Head of caudate nucleus (tissue), 42 donors: ENCODE results near the gene OGDH.
"Not testable (repeated sequence)": the region's sequence is repeated elsewhere in the genome, so short reads cannot be mapped to it uniquely, and the experiment has no call there.

Experiments used
- DNase-seq, 42 donors: peaks; one replicate each; pipeline versions ENCODE4 v3.0.0 to v3.0.0-alpha.2; 2020 to 2021; ENCODE audit warnings: mixed read lengths in 7 of 42
- intact Hi-C: fragments of 100-400 bp; cut with DNase I; formaldehyde crosslinking; loops from one replicate; pipeline ENCODE4 v1.15.0; 2022

The OGDH gene

DNA sequence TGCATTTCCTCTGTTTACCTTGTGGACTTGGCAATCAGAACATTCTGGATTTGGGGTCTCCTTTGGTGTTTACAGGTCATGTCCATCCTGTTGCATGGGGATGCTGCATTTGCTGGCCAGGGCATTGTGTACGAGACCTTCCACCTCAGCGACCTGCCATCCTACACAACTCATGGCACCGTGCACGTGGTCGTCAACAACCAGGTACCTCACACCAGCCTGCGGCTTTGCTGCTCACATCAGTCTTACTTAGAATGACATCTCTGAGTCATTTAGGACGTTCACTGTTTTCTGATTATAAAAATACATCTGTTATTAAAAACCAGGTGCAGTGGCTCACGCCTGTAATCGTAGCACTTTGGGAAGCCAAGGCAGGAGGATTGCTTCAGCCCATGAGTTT lies 75.2 kb downstream of the OGDH start:
- intact Hi-C loops = no loop called here
- peak in 4 of 42 donors; percentile 9 to 25 (median 24) for DNase-seq

DNA sequence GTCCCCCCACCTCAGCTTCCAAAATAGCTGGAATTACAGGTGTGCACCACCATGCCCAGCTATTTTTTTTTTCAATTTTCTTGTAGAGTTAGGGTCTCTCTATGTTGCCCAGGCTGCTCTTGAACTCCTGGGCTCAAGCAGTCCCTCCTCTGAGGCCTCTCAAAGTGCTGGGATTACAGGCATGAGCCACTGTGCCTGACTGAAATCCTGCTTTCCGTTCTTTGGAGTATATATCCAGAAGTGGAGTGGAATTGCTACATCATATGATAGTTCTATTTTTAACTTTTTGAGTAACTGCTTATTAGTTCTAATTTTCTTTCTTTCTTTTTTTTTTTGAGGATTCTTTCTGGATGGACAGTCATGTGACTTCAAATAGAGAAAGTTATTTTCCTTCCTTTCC lies 79.3 kb downstream of the OGDH start:
- no peak for DNase-seq
- intact Hi-C loops = no loop called here

DNA sequence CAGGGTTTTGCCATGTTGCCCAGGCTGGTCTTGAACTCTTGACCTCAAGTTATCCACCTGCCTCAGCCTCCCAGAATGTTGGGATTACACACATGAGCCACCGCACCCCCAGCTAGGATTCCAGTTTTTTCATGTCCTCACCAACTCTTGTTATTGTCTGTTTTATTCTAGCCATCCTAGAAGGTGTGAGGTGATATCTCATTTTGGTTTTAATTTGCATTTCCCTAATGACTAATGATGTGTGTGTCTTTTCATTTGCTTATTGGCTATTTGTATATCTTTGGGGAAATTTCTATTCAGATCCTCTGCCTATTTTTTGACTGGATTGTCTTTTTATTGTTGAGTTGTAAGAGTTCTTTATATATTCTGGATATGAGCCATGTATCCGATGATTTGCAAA lies 83.0 kb downstream of the OGDH start:
- DNase-seq = no peak
- intact Hi-C loops = no loop called here

DNA sequence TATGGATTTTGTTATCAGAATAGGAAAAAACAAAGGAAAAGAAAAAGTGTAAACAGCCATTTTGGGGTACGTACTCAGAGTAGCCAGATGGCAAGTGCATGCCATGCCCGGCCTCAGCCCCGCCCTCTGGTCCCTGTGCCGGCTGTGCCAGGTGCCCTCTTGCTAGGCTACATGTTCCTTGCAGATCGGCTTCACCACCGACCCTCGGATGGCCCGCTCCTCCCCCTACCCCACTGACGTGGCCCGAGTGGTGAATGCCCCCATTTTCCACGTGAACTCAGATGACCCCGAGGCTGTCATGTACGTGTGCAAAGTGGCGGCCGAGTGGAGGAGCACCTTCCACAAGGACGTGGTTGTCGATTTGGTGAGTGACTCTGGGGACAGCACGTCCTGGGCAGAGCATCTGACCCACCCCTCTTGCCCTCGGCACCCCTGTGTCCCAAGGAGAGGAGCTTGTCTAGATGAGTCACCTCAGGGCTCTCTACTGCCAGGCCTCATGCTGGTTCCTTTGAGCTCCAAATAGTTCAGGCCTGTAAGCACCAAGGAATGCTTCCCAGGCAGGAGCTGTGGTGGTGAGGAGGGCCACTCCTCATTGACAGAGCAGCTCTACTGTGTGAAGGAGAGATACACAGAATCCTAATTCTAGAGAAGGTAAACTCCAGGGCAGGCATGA lies 87.3 kb downstream of the OGDH start:
- DNase-seq = no peak
- intact Hi-C loops = no loop called here

DNA sequence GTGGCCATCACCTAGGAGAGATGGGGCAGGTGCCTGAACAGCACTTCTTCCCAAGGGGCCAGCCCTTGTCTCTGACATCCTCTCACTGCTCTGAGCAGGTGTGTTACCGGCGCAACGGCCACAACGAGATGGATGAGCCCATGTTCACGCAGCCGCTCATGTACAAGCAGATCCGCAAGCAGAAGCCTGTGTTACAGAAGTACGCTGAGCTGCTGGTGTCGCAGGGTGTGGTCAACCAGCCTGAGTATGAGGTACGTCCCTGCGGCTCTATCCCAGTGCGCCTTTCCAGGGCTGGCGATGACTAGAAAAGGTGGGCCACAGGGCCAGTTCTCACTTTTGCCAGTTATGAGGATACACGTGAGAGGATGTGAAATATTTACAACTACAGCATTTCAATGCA lies 87.9 kb downstream of the OGDH start:
- no peak for DNase-seq
- intact Hi-C loops = no loop called here

DNA sequence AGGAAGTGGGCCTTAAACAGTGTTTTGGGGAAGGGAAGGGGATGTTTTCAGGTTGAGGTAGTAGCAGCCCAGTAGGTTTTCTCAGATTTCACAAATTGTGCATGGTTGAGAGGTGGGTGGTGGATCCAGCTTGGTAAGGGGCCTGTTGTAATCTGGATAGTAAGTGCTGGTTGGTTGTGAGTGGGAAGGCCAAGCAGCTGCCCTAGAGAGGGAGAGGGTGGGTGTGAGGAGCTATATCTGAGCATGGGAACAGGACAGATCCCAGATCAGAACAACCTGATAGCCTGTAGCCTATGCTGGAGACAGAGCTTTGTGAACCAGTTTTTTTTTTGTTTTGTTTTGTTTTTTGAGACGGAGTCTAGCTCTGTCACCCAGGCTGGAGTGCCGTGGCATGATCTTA lies 88.3 kb downstream of the OGDH start:
- intact Hi-C loops = no loop called here
- DNase-seq = no peak

DNA sequence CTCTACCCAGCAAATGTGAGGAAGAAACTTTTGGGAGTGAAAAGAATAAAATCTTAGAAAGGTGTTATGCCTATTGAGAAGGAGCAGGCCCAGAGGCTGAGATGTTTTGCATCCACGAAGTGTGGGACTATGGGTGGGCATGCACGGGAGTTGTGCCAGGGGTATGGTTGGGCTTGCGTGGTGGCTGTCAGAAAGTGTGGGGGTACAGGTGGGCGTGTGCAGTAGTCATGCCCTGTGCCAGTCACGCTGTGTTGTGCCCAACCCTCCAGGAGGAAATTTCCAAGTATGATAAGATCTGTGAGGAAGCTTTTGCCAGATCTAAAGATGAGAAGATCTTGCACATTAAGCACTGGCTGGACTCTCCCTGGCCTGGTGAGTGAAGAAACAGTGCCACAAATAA lies 89.3 kb downstream of the OGDH start:
- peak in 31 of 42 donors; percentile 10 to 68 (median 40) for DNase-seq
- intact Hi-C loops = no loop called here

DNA sequence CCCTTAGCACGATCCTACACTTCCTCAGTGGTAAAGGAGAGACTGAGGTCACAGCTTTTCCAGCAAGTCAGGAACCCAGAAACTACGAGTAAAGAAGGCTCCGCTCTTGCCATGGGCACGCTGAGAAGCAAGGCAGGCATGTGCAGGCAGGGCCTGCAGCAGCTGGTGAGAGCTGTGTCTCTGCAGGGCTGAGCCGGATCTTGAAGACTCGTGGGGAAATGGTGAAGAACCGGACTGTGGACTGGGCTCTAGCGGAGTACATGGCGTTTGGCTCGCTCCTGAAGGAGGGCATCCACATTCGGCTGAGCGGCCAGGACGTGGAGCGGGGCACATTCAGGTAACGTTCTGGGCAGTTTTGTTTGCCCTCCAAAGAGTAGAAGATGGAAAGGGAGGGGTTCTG lies 90.3 kb downstream of the OGDH start:
- DNase-seq = no peak
- intact Hi-C loops = no loop called here

DNA sequence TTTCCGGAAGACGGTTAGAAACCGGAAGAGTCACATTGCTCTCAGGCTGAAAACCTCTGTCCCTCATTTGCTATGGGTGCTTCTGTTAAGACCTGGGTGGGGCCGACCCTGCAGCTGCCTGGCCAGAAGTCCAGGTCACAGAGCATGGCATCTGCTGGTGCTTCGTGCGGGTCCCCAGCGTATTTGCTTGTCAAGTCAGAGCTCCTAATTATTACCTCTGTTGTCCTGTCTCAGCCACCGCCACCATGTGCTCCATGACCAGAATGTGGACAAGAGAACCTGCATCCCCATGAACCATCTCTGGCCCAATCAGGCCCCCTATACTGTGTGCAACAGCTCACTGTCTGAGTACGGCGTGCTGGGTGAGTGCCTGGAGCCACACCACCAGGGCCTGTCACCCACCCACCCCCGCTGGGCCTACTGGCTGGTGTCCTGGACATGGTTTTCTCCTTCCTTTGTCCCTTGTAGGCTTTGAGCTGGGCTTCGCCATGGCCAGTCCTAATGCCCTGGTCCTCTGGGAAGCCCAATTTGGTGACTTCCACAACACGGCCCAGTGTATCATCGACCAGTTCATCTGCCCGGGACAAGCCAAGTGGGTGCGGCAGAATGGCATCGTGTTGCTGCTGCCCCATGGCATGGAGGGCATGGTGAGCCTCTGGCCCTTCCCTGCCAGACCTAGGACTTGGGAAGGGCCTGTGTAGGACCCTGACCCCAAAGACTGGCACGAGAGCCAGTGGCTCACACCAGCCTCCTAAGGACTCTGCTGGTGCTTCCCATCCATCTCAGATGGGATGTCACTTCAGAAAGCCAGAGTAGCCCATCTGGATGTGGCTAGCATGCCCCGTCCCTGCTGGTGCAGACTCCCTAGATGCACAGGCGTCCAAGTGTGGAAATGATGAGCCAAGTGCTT lies 91.0 kb downstream of the OGDH start:
- no peak for DNase-seq
- intact Hi-C loops = no loop called here

DNA sequence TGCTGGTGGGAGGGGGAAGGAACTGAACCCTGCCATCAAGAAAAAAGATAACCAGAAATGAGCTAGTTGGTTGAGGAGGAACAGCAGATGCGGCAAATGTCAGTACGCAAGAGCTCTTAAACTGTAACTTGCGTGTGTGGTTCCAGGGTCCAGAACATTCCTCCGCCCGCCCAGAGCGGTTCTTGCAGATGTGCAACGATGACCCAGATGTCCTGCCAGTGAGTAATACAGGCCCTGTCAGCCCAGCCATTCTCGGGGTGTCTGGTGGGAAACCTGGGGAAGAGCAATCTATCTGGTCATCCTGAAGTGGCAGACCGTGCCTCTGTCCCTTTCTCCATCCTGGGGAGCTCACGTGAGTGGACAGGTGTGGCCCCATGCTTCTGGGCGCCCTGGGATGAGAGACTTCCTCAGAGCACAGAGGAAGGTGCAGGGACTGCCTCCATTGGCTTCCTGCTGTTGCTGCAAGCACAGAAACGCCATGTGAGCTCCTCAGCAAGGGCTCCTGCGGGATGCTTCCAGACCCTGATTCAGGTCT lies 91.7 kb downstream of the OGDH start:
- intact Hi-C loops = no loop called here
- DNase-seq = no peak

DNA sequence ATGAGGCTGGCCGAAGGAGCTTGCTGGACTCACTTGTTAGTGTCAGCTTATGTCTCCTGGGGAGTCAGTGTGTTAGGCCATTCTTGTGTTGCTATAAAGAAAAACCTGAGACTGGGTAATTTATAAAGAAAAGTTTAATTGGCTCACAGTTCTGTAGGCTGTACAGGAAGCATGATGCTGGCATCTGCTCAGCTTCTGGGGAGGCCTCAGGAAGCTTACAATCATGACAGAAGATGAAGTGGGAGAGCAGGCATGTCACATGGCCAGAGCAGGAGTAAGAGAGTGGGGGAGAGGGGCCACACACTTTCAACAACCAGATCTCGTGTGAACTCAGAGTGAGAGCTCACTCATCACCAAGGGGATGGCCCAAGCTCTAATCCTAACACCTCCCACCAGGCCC lies 93.2 kb downstream of the OGDH start:
- intact Hi-C loops, DNase-seq: not testable (repeated sequence)

DNA sequence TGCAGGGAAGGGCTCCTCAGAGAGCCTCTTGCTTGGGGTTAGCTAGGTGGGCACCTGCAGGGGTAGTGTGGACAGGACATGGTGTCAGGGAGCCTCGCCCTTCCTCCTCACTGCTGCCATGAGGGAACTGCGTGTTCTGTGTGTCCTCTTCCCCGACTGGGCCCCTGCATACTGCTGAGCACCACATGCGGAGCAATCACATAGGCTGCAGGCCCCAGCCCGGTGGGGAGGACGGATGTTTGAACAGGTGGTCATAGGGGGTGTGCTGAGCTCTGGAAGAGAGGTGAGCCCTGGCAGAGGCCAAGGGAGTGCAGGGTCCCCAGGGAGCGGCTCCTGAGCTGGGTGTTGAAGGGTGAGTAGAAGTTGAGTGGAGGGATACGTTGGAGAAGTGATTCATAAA lies 93.9 kb downstream of the OGDH start:
- intact Hi-C loops = no loop called here
- DNase-seq = peak in 1 of 42 donors; percentile 13

DNA sequence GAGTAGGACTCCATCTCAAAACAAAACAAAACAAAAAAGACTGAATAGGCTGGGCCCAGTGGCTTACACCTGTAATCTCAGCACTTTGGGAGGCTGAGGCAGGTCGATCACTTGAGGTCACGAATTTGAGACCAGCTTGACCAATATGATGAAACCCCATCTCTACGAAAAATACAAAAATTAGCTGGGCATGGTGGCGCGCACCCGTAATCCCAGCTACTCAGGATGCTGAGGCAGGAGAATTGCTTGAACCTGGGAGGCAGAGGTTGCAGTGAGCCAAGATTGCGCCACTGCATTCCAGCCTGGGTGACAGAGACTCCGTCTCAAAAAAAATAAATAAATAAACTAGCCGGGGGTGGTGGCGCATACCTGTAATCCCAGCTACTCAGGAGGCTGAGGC lies 97.0 kb downstream of the OGDH start:
- intact Hi-C loops, DNase-seq: not testable (repeated sequence)

DNA sequence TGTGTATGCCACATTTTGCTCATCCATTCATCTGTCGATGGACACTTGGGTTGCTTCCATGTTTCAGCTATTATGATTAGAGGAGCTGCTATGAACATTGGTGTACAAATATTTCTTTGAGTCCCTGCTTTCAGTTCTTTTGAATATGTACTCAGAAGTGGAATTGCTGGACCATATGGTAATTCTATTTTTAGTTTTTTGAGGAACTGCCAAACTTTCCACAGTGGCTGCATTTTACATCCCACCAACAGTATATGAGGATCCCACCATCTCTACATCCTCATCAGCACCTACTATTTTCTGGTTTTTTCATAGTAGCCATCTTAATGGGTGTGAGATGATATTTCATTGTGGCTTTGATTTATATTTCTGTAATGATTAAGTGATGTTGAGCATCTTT lies 97.5 kb downstream of the OGDH start:
- no peak for DNase-seq

DNA sequence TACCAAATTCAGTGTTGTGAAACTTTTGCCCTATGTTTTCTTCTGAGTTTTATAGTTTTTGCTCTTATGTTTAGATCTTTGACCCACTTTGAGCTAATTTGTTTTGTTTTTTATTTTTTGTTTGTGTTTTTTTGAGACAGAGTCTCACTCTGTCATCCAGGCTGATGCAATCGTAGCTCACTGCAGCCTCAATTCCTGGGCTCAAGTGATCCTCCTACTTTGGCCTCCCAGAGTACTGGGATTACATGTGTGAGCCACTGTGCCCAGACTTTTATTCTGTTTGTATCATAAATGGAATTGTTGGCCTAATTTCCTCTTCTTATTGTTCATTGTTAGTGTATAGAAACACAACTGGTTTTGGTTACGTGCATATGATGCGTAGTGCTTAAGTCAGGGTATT lies 99.0 kb downstream of the OGDH start:
- no peak for DNase-seq

More for the DNA sequence above, 97.5 kb downstream of the OGDH start:
- intact Hi-C loops = no loop called here

DNA sequence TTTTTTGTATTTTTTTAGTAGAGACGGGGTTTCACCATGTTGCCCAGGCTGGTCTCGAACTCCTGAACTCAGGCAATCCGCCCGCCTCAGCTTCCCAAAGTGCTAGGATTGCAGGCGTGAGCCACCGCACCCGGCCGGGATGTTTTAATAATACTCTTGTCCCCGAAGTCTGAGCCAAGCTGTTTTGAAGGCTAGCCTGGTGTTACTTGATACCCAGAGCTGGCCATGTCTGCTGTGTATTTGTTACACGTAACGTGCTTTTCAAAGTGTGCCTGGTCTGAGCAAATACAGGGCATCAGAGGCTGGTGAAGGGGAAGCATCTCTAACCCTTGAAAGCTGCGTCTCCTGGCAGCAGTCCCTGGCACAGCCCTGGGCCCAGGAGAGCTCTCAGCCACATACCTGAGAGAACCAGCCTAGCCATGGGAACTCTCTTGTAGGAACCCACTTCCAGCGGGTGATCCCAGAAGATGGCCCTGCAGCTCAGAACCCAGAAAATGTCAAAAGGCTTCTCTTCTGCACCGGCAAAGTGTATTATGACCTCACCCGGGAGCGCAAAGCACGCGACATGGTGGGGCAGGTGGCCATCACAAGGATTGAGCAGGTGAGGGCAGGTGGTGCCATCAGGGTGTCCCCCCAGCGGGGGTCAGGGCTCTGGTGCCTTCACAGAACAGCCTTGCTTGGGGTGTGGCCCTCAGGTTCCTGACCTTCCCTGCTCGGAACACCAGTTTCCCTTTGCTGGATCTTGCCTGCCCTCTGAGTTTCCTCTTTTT lies 100.5 kb downstream of the OGDH start:
- DNase-seq = peak in 1 of 42 donors; percentile 15
- intact Hi-C loops = no loop called here

More for the DNA sequence above, 99.0 kb downstream of the OGDH start:
- intact Hi-C loops = no loop called here

DNA sequence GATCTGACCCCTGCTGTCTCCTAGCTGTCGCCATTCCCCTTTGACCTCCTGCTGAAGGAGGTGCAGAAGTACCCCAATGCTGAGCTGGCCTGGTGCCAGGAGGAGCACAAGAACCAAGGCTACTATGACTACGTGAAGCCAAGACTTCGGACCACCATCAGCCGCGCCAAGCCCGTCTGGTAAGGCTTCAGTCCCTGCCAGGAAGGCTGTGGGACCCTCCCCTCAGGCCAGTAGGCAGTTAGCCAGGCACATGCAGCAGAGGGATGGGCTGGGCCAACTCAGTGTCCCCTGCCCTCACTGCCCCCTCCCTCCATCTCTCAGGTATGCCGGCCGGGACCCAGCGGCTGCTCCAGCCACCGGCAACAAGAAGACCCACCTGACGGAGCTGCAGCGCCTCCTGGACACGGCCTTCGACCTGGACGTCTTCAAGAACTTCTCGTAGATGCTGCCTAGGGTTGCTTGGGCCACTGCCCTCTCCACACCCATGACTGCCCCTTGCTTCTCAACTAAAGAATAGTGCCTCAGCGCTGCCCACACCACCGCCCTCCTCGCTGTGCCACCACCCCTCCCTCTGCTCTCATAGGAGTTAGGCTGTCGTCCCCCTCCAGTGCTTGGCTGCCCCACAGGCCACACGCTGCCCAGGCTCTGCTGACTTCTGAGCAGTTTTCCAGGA lies 101.3 kb downstream of the OGDH start:
- intact Hi-C loops = no loop called here
- DNase-seq = peak in 1 of 42 donors; percentile 26

DNA sequence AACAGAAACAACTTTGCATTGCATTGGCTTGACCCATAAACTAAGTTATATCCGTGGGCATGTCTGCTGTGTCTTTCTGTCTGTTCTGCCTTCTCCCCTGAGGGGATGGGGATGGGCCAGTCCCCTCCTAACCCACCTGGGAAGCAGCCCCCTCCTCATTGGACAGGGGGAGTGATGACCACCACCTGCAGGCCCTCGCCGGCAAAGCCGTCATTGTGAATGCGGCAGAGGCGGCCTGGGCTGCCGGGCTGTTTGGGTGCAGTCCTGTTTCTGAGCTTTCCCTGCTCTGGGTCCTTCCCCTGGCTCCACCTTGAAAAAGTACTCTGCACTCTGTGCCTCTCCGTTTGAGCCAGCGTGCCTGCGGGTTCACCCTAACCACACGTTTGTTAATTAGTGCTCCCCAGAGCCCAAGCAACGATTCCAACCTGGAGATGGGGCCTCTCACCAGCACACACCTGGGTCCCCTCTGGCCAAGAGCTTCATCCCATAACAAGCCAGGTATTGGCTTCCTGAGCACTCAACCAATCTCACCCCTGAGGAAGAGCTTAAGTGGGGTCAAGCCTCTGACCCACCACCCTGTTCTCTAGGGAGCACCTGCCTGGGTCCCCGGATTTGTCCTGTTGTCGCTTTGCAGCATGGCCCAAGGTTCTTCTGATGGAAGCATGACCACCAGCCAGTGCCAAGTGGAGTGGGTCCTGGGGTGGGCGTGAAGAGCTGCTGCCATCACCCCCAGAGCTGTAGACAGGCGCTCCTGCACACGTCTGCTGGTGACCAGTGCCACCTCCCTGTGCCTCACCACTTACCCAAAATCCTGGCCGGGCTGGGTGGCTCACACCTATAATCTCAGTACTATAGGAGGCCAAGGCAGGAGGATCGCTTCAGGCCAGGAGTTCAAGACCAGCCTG lies 102.8 kb downstream of the OGDH start:
- peak in 1 of 42 donors; percentile 15 for DNase-seq
- intact Hi-C loops = no loop called here
